GM19099 (cell line): ENCODE results near the gene NIT1.
A peak's percentile ranks its signal among the peaks of the same experiment; 100 is the strongest.

ENCODE experiments used
- POLR2A ChIP-seq: IDR thresholded peaks from 3 replicates; pipeline ENCODE4 v1.6.1; 2011; ENCODE audit warnings: low read depth; ENCODE audit not compliant: insufficient read length; ENCODE audit errors: extremely low read depth

NIT1 gene

GRCh38 chr1:161117759-161118581 is at the start of gene NIT1, which contains the start of gene PFDN2:
Gene NIT1, plus strand, starts transcription at chr1:161118105. Its CDS starts 72 bp downstream, at chr1:161118177.
Gene PFDN2, minus strand, starts transcription at chr1:161118037. Its CDS starts 11 bp downstream, at chr1:161118026.
- TF ChIP-seq POLR2A, result peak; percentile 93

- peak; percentile 70 for TF ChIP-seq POLR2A
These were observed 49.3 kb upstream of the NIT1 start for GRCh38 chr1:161068306-161069234.

GRCh38 chr1:161069241-161069640 is 48.7 kb upstream of the NIT1 start:
- TF ChIP-seq POLR2A, result no peak

GRCh38 chr1:161069731-161070270 is 48.1 kb upstream of the NIT1 start, which contains the start of gene ARHGAP30:
Gene ARHGAP30, minus strand, starts transcription at chr1:161069891. Its CDS starts 267 bp downstream, at chr1:161069624.
- TF ChIP-seq POLR2A, result peak; percentile 89

GRCh38 chr1:161070761-161071160 is 47.1 kb upstream of the NIT1 start:
- TF ChIP-seq POLR2A, result no peak

- TF ChIP-seq POLR2A, result no peak
These were observed 46.0 kb upstream of the NIT1 start for GRCh38 chr1:161071886-161072371.

GRCh38 chr1:161072751-161073449 is 45.0 kb upstream of the NIT1 start:
- no peak for TF ChIP-seq POLR2A

- TF ChIP-seq POLR2A, result no peak
These were observed 44.3 kb upstream of the NIT1 start for GRCh38 chr1:161073474-161074121.

- TF ChIP-seq POLR2A, result no peak
These were observed 43.1 kb upstream of the NIT1 start for GRCh38 chr1:161074676-161075368.

GRCh38 chr1:161076410-161076809 is 41.5 kb upstream of the NIT1 start:
- no peak for TF ChIP-seq POLR2A

- no peak for TF ChIP-seq POLR2A
These were observed 40.5 kb upstream of the NIT1 start for GRCh38 chr1:161077426-161077825.

- no peak for TF ChIP-seq POLR2A
These were observed 38.3 kb upstream of the NIT1 start for GRCh38 chr1:161079436-161080110.
